Sigmoid colon (tissue), 4 donors: ENCODE measurements around the gene BARD1.

ENCODE experiments used
- EP300 ChIP-seq, 4 donors: sonication (generic); formaldehyde crosslinking; IDR thresholded peaks; one replicate each; pipeline ENCODE4 v1.6.1; 2017; ENCODE audit warnings: antibody characterized with exemption in 4 of 4
- POLR2A ChIP-seq, 2 donors: fragments of 450-650 bp; IDR thresholded peaks; one replicate each; pipeline ENCODE4 v1.6.1; 2016; ENCODE audit warnings: antibody characterized with exemption in 2 of 2, mild to moderate bottlenecking in 2 of 2, moderate library complexity in 2 of 2
- POLR2AphosphoS5 ChIP-seq, 4 donors: sonication (generic); formaldehyde crosslinking; IDR thresholded peaks; one replicate each; pipeline ENCODE4 v1.6.1; 2017; ENCODE audit warnings: antibody characterized with exemption in 4 of 4
- TF ChIP-seq, protein P1 (sequence below), 4 experiments: fragments of 450-650 bp in 3 of 4; fragments of 200-600 bp in 1 of 4; IDR thresholded peaks; one replicate each; pipeline ENCODE4 v1.5.1; 2016 to 2019; ENCODE audit warnings: antibody characterized with exemption in 4 of 4, mild to moderate bottlenecking in 3 of 4, moderate library complexity in 2 of 4

DNA sequence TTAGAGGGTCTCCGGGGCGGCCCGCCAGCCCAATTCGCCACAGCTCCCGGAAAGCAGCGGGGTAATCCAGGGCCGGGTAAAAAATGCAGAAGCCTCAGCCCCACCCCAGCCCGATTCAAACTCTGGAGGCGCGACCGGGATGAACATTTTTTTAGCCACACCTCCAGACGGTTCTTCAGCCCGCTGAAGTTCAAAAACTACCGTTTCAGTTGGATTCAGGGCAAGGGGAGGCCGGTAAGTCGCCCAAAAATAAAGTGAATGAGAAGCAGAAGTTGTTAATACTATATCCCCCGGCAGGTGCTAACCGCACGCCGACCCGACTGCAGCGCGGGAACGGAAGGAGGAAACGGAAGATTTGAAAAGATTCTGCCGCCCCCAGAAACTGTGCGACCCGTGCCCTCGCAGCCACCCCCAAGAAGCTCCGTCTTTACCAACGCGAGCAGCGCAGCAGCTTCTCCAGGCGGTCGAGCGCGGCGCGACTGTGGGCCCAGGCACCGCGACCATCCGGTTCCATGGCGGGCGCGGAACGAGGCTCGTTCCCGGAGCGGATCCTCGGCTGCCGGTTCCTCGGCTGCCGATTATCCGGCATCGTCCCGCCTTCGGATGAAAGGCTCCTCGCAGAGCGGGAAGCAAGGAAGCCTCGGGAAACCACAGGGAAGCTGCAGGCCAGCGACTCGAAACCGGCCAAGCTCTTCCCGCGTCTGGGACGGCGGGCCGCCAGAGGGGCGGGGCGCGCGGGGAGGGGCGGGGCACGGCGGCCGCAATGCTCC is at the start of gene BARD1:
- TF ChIP-seq, protein P1, sequence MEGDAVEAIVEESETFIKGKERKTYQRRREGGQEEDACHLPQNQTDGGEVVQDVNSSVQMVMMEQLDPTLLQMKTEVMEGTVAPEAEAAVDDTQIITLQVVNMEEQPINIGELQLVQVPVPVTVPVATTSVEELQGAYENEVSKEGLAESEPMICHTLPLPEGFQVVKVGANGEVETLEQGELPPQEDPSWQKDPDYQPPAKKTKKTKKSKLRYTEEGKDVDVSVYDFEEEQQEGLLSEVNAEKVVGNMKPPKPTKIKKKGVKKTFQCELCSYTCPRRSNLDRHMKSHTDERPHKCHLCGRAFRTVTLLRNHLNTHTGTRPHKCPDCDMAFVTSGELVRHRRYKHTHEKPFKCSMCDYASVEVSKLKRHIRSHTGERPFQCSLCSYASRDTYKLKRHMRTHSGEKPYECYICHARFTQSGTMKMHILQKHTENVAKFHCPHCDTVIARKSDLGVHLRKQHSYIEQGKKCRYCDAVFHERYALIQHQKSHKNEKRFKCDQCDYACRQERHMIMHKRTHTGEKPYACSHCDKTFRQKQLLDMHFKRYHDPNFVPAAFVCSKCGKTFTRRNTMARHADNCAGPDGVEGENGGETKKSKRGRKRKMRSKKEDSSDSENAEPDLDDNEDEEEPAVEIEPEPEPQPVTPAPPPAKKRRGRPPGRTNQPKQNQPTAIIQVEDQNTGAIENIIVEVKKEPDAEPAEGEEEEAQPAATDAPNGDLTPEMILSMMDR (IDR thresholded peaks at IDR 0.05), result no peak
- TF ChIP-seq POLR2A (IDR thresholded peaks at IDR 0.05), result peak; percentile 51 to 60
- TF ChIP-seq POLR2AphosphoS5 (IDR thresholded peaks at IDR 0.05), result peak; percentile 87 to 89 (median 89)
- TF ChIP-seq EP300 (IDR thresholded peaks at IDR 0.05), result peak in 1 of 4 donors; percentile 12
